NCI-H526 (cell line): Measurements from ENCODE around the gene PDHX.

ENCODE experiments used
- DNase-seq, 2 experiments: peaks; one replicate each; lab custom pipeline; 2025; lab: John Stamatoyannopoulos, UW

Gene PDHX

DNA sequence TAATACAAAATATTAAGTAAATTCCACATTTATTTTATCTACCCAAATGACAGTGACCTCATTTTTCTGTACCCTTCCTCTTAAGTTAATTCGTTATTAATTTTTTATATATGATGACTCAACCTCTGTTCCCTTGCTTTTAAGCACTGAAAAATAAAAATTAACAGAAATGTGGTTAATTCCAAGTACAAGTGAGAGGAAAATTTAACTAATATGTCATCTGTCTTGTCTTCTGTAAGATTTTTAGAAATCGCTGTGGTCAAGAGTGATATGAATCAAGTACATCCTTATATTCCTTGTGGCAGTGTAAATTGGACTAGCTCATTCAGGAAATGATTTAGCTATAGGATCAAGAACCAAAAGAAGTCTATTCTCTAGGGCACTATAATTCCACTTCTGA, 74.5 kb downstream of the PDHX start:
- no peak for DNase-seq

DNA sequence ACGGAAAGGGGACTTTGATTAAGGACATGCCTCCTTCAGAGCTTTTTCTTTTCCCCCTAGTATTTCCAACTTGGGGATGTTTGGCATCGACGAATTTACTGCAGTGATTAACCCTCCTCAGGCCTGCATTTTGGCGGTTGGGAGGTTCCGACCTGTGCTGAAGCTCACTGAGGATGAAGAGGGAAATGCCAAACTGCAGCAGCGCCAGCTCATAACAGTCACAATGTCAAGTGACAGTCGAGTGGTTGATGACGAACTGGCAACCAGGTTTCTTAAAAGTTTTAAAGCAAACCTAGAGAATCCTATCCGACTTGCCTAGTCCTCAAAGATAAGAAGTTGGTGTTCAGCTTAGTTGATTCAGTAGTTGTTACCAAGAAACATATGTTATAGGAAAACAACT, 78.4 kb downstream of the PDHX start:
- no peak for DNase-seq

DNA sequence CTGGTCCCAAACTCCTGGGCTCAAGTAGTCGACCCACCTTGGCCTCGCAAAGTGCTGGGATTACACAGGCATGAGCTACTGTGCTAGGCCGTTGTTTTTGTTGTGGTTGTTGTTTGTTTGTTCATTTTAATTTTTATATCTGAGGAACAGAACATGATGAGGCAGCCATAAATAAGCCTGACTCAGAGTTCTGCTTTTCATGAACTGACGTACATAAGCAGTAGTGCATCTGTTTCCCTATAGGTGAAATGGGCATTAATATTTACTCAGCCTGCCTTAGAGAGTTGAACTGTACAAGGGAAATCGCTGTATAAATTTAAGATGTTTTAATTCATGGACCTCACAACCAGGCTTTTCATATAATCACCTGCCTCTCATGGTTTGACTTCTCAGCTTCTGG, 80.5 kb downstream of the PDHX start:
- DNase-seq = no peak

DNA sequence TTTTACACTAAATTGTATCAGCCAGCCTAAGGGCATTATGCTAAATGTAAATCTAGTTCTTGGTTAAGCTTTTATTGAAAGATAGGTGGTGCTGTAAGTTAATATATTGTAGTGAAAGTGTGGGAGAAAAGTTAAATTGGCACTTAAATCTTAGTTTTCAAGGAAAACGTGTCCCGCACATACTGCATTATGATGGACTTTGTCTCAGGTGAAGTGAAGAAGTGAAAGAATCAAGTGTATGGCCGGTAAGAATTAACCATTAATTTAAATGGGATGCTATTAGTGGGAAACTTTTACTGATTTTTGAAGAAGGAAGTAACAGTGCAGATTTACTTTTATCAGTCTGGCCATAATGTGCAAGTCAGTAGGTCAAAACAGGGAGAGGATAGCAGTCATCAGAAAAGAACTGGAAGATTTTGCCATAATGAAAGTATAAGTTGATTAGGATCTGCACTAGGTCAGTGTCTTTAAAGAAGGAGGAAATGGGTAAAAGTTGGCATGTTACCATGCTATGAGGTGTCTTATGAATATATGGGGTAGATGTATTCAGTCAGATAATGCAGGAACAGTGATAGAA, 81.6 kb downstream of the PDHX start:
- DNase-seq = no peak

DNA sequence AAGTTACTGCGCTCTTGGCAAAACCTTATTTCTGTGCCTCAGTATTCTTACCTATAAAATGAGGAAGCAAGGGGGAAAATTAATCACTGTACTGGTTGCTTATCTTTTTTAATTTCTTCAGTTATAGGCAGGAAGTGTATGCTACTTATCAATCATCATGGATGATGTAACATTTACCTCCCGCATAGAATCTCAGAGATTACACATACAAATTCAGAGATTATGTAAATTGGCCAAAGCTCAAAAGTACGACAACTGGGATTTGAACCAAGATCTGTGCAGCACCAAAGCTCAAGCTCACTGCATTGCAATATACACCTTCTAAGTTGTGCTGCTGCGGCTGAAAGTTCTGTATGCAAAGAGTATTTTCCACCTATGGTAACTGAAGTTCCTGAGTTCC, 83.0 kb downstream of the PDHX start:
- no peak for DNase-seq

DNA sequence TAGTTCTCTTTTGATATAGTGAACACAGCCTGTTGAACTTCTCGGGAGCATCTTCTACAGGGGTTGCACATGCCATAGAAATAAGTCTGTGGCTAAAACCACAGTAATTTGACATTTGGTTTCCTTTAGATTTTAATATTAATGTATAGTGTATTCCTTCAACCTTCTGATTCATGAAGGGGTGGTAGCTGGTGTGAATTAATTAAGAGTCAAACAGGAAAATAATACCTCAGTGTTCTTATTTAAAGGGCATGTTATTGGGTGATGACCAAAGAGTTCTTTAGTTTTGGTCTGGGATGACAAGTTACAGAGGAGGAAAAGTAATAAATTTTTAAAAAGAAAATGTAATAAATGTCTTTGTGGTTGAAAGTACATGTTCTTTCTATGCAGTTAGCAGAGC, 86.8 kb downstream of the PDHX start:
- no peak for DNase-seq

DNA sequence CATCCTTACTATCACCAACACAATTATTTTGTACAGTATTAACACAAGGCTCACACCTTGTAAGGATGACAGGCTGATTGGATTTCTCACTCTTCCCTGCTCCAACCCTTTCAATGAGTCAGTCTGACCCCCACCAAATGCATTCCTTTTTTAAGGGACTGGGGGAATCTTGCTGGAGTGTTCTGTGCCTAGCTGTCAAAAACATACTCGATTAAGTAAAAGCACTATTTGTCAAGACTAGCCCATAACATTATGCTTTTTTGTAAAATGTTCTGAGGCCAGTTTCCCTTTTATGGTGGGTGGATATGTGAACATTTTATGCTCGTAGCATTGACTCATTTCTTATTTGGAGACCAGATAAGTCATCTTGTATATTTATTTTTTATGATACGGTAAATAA, 87.2 kb downstream of the PDHX start:
- no peak for DNase-seq

DNA sequence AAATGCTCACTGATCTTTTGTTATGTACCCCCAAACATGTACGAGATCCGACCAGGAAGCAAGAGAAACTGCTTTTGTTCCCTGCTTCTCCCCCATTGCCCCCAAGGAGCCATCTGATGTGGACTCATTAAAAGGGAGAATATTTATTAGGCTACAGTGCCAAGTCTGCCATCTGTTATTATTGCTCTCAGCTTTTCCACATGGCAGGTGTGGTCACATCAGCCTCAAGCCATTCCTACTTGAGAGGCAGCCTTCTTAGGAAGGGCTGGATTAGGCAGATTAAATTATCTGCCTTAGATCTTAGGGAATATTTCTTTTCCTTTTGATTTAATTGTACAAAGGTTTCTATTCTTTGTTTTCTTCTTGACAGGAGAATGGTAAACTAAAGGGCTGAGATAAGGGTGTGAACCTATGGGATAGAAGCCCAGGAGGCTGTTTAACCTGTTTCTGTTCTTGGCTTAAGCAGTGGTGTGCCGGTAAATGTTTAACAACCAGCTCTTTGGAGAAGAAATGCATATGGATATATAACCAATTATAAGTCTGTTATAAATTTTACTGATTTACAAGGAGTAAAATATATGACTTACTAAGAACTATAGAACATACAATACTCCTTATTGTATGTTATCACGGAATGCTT, 88.8 kb downstream of the PDHX start:
- DNase-seq = no peak

DNA sequence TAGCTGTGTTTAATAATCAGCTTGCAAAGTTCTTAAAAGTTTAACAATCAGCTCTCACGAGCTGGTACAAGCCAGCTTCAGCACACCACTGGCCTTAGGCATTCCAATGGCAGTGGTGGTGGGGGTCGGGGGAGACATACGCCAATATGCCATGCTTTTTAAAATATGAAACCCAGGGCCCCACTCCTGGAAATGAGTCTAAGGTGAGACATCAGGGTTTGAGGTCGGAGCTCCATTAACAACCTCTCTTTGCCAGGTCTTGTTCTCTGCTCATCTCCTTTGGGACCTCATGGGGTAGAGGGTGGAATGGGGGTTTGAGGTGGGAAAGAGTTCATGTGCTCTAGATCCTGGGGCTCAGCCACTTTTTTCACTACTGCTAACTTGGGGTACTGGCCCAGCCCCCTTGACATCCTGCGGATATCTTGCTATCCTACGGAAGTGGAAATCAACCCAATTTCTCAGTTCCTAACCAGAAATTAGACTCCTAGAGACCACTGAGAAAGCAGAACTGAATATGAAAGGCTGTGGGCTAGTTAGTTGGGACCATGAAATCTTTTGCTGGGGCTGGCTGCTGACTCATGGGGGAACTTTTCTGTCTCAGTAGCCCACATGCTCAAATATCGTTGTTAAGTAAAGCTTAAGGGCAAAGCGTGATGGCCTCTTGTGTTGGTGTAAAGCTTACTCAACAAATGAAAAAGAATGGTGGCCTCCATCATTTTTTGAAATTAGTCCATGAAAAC, 90.1 kb downstream of the PDHX start:
- DNase-seq = no peak

DNA sequence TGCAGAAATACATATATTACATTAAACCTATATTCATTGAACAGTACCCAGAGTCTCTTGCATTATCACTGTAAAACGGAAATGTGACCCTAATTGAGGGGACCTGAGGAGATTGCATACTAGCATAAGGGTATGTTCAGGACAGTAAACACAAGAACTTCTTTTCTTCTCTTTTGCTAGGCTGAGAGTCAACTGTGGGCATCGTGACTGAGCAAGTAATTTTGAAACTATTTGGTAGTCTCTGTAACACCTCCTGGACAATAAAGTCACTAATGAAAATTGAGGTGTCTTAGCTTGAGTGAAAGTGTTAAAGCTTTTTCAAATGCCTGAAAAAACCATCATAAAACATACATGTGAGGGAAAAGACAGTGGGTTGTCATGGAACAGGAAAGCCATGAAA, 90.9 kb downstream of the PDHX start:
- DNase-seq = no peak

DNA sequence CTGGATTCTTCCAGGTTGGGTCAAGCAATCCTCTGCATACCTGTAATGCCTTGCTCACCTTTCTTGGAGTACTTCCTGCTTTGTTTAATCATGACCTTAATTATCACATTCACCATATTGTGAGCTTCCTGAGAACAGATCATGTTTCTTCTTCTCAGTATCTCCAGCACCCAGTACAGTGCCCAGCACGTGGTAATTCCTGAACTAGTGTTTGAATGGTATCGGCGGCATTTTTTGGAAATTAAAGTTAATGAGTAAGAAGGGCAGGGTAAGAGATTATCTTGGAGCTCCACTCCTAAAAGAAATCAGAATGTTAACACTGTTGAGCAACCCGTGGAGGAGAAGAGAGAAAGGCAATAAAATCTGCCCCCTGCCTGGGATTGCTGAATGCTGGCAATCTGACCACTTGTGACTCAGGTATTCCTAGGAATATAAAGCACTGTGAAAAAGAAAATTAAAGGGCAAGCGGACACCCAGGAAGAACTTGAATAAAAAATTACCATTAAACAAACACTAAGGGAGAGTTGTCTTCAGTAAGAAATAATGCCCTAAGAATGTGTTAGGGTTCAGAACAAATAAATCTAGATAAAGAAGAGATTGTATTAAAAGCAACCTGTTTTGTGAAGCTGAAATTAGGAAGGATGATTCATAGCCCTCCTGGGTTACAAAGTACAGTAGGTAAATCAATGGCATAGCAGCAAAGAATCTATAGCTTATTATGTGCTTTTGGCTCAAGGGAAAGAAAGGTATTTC, 92.9 kb downstream of the PDHX start:
- peak; percentile 32 to 67 for DNase-seq

DNA sequence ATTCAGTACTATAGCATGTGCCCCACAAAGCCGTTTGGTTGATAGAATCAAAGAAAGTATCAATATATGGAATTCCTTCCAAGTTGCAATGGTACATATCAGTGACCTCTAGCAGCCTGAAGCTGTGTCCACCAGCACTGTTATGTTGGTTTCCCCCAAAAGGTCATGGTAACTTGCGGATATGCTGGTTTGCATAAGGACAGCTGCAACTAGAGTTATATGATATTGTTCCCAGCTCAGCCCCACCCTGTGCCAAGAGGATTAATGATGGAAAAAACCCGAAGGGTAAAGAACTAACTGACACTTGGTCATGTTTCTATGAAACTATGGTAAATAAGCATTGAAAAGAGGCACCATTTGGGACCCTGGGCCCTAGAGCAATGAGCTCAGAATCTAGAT, 93.5 kb downstream of the PDHX start:
- peak; percentile 84 to 88 for DNase-seq

DNA sequence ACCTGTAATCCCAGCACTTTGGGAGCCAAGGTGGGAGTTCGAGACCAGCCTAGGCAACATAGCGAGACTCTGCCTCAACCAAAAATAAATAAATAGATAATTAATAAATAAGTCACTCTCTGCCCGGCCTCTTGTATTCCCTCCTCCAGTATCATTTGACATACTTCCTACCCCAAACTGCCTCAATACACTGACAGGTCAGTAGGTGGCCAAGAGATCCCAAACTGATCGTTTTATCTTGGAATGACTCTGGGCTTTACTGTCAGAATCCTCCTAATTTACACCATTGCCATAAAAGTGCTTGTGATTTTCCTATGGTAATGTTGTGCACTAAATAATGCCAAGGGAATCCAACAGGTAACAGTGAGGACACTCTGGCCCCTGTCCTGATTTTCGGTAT, 94.2 kb downstream of the PDHX start:
- DNase-seq = no peak

DNA sequence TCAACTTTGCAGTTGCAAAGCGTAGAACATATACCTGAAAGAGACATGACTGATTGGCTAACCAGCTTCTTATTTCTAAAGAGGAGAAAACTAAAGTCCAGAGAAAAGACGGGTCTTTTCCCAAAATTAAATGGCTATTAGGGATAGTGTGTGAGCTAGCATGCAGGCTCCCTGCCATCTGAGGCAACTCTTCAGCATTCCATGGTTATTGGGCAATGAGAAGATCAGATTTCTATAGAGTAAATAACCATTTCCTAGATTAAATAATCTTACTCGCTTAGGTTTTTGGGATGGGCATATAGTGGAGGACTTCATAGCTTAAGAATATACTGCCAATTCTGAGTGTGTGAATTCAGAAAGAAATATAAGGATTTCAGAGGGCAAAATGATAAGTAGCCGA, 95.0 kb downstream of the PDHX start:
- no peak for DNase-seq

DNA sequence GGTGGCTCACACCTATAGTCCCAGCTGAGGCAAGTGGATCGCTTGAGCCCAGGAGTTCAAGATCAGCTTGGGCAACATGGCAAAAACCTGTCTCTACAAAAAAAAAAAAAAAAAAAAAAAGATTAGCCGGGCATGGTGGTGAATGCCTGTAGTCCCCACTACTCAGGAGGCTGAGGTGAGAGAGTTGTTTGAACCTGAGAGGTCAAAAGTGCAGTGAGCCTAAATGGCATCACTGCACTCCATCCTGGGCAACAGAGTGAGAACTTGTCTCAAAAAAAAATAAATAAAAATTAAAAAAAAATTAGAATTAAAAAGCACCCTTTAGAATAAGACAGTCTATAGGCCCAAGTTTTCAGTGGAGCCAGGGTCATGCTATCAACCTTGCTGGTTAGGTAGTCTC, 95.5 kb downstream of the PDHX start:
- no peak for DNase-seq

DNA sequence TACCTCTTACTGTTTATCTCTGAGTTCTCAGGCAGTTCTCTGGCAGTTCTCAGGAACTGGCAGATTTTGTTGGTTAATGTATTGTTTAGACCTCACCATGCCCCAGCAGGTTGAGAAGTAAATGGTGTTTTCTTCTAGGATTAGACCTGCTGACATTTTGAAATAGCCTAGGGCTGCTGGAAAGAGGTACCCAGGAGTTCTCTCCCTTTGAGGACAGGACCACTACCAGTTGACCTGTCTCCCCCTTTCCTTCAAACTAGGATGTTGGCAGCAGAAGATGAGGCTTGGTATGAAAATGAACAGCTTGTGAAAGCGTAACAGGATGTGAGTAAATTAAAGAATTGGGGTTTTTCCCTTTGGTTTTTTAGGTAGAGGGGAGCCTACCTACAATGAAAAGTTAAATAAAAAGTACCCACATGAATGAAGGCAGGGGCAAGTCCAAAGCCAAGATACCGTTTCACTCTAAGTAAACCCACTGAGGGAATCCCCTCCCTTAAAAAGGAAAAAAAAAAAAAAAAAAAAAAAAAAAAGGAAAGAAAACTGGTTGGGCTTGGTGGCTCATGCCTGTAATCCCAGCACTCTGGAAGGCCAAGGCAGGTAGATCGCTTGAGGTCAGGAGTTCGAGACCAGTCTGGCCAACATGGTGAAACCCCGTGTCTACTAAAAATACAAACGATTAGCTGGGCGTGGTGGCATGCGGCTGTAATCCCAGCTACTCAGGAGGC, 96.2 kb downstream of the PDHX start:
- no peak for DNase-seq

DNA sequence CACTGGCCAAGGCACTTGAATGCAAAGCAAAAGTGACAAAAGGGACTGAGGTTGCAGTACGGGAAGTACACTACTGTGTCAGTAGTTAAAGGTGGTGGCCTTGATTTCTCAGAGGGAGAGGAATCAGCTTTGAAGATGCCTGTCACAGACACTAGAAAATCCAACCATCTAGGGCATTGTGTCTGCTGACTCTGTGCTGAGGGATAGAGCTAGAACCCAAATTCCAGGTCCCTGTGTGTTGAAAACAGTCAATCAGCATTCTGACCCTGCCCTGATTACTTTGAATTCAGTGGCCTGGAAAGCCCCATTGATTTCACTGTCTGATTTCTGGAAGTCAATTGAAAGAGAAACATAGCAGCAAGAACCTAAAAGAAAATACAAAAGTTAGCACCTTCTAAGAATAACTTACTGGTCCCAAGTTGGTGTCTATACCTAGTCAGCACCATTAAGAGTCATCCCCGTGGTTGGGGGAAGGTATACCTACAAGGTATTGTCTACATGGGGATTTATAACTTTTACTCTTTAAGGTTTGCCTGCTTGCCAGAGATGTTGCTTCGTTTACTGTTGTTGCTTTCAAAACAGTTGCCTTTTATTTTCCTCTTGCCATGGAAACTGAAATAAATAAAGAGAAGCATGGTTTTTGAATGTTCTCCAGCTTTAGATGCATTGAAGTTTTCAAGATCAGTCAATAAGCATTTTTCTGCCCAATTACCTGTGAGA, 97.3 kb downstream of the PDHX start:
- no peak for DNase-seq

DNA sequence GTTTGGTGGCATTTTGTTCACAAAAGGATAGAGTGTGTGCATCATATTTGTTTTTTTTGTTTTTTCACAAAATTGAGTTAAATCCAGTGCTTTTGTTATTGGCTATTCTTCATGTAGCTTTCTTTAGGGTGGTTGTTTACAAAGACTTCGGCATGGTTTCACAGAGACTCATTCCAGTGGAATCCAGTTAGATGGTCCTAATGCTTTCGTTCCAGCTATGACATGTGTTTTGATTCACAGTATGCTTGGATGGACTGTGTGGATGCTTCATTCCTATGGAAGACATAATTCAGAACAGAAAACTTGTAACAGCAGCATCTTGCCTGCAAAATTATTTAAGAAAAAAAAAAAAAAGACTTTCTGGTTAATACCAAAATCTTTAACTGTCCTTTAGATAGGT, 97.9 kb downstream of the PDHX start:
- no peak for DNase-seq

DNA sequence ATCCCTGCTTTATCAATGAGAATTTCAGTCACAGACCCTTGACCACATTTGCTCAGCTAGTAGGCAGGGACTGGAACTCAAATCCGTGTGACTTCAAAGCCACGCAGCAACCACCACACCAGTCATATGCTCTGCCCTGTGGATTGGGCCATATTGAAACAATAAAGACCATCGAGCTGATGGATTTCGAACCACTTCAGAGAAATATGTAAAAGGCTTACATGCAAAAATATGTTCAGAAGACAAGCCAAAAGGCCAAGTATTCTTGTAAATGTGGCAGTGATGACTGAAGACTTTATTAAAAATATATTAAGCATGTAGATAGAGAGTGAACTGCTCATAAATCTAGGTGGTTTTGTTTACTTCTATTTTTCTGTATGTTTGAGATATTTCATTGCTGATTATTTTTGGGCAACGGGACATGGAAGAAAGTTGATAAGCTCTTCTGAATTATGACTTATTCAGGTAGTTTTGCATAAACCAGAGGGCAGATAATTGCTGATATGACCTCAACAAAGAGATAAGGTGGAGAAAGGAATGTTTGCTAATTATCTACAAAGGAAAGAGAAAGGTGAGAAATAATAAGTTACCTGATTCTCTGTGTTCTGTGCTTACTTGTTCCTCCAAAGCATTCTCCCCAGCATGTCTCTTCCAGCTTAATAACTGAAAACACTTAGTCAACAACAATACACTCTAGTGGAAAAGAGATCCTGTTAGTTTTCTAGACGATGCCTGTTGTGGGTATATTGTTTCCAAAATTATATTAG, 99.4 kb downstream of the PDHX start:
- no peak for DNase-seq

DNA sequence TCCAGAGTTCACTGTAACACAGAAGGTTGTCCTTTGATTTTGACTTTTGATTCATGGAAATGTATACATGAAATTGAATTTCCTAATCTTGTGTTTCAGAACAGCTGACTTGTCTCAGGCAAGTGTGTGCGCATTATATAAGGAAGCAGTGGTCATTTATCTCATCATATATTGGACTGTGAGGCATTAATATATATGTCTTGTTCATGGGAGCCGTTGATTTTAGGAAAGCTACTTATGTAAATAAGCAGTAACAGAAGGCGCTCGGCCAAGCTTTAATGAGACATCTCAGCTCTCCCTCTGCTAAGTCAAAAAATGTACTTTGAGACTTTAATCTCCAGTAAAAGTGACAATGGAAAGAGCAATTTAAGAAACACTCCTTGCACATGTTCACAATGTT, 100.5 kb downstream of the PDHX start:
- no peak for DNase-seq
